MG63 (cell line): ENCODE results near the gene SAT2. TPM values are rescaled to one million over a fixed set of nuclear protein-coding genes. Genes with fewer than 3 reads are reported as not detected.
"Not testable (repeated sequence)": the region's sequence is repeated elsewhere in the genome, so short reads cannot be mapped to it uniquely, and the experiment has no call there.

Experiments used
- DNase-seq: peaks from one replicate; pipeline ENCODE4 v3.0.0-alpha.2; 2020
- H3K27me3 ChIP-seq: fragments of 250-450 bp; sonication (Bioruptor Pico); 2 replicates; pipeline ENCODE4 v1.5.1; 2020; ENCODE audit warnings: mild to moderate bottlenecking, moderate library complexity
- H3K36me3 ChIP-seq: fragments of 250-450 bp; sonication (Bioruptor Pico); 2 replicates; pipeline ENCODE4 v1.5.1; 2020; ENCODE audit warnings: mild to moderate bottlenecking, moderate library complexity
- H3K4me3 ChIP-seq: fragments of 250-450 bp; sonication (Bioruptor Pico); 2 replicates; pipeline ENCODE4 v1.5.1; 2020; ENCODE audit warnings: mild to moderate bottlenecking, moderate library complexity
- H3K9me3 ChIP-seq: fragments of 250-450 bp; sonication (Bioruptor Pico); 2 replicates; pipeline ENCODE4 v1.5.1; 2020; ENCODE audit warnings: mild to moderate bottlenecking, moderate library complexity
- total RNA-seq: library from RNA; depleted of rRNA; stranded (reverse); fragments of >200 nt; shearing (Covaris generic); gene quantifications from 2 replicates; pipeline ENCODE4 v1.2.3, GENCODE V29; 2014; ENCODE audit warnings: low replicate concordance

The SAT2 gene
- total RNA-seq, 1 experiment from 2014 or later: 16.0 TPM

- DNase-seq: peak; percentile 96
- Histone ChIP-seq H3K4me3 (peak within 1 kb of the TSS; percentile 69), H3K36me3 (0 out of 2 replicates have a peak, but pooled peaks cover 8% of the 10 kb centered on the region), H3K27me3 (no peaks in the 10 kb centered on the region), H3K9me3 (no peaks in the 10 kb centered on the region)
Observed at GRCh38 chr17:7614425-7615264, 13.0 kb downstream of the SAT2 start, which contains the start of gene FXR2. FXR2 (minus strand) TSS chr17:7614897; CDS start chr17:7614532, 365 bp downstream.

GRCh38 chr17:7613769-7614424, 13.7 kb downstream of the SAT2 start:
- H3K9me3 ChIP-seq: no peaks in the 10 kb centered on the region
- DNase-seq: no peak
- H3K4me3 ChIP-seq: peak overlapping the region; percentile 69

DNA sequence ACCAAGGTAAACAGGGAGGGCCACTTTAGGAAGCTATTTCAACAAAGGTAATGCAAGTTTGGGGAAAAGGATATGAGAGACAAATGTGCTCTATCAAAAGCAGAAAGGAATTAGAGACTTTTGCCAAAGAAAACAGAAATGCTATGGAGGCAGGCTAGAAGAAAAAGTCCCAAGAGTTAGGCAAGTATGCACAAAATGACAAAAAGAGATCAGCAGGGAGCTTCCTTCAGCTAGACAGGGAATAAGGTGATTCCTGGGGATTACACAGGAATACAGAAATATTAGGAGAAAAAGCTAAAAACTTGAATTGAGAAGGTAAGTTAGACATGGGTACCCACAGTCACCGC, 15.4 kb downstream of the SAT2 start:
- no peak overlapping the region for H3K4me3 ChIP-seq
- DNase-seq: no peak

More at GRCh38 chr17:7613769-7614424, 13.7 kb downstream of the SAT2 start:
- peaks cover 8% of the 10 kb centered on the region; the same call in 1 of the 2 replicates for H3K36me3 ChIP-seq
- no peaks in the 10 kb centered on the region for H3K27me3 ChIP-seq

DNA sequence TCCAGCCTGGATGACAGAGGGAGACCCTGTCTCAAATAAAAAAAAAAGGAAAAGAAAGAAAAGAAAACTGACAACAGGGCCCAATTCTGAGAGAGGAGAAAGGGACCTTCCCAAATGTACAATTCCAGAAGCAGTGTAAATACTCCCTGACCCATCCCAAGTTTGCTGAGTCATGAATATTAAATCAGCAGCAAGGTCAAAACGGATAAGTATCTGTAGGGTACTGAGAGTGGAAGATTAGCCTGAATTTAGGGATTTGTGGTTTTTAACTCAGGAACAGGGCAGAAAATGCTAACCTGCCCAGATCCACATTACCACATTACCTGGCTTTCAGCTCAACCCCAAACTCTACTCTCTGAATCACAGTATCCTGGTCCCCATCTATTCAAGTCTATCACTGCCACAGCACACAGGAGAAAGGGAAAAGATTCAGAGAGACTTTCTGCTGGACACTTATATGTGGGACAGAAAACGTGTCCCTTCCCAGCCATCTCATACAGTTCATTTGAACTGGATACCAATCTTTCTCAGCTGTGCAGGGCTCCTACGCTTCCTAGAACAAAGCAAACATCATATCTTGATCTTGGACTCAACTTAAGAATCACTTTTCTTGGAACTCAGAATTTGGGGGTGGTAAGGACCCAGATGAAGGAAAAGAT, 15.9 kb downstream of the SAT2 start:
- DNase-seq: no peak
- H3K4me3 ChIP-seq: no peak overlapping the region
- no peaks in the 10 kb centered on the region for H3K9me3 ChIP-seq
- H3K27me3 ChIP-seq: no peaks in the 10 kb centered on the region
- H3K36me3 ChIP-seq: peaks cover 8% of the 10 kb centered on the region; the same call in 1 of the 2 replicates

More for the DNA sequence above, 15.4 kb downstream of the SAT2 start:
- Histone ChIP-seq H3K9me3 (no peaks in the 10 kb centered on the region), H3K27me3 (no peaks in the 10 kb centered on the region), H3K36me3 (peaks cover 8% of the 10 kb centered on the region; the same call in 1 of the 2 replicates)

DNA sequence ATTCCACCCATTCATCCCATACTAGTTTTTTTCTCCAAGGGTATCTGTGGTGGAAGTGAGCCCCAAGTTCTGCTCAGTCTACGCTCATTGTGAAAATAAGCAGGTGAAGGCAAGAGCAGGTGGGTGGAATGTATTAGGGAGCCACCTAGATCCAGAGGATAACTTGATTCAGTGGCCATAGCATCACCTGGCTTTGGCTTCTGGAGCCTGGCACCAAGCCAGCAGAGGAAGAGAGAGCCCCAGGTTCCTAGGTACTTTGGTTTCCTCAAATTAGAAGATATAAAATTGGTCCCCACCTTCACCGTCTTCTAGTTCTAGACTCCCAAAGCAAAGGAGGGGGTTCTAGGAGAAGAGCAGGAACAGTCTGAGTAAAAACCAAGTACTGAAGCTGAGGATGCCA, 17.0 kb downstream of the SAT2 start:
- Histone ChIP-seq H3K36me3 (peaks cover 8% of the 10 kb centered on the region), H3K4me3 (no peak overlapping the region), H3K9me3 (no peaks in the 10 kb centered on the region), H3K27me3 (no peaks in the 10 kb centered on the region)
- no peak for DNase-seq

DNA sequence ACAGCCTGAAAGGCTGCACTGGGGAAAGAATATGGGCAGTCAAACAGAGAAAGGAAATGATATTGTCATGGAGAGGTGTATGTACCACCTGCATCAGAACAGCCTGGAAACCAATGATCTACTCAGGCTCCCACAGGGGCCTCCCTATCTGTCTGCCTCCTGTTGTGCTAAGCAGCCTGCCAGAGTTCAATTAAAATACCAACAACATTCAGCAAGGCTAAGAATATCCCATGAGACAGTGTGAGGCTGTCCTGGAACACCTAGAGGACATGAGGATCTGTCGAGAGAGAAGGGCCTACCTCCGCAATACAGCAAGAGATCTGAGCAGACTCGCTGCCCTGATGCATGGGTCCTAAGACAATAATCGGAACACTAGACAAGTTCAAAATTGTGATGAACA, 21.3 kb downstream of the SAT2 start:
- Histone ChIP-seq H3K27me3 (no peaks in the 10 kb centered on the region), H3K4me3 (no peak overlapping the region), H3K9me3 (no peaks in the 10 kb centered on the region), H3K36me3 (peaks cover 8% of the 10 kb centered on the region)
- DNase-seq: no peak

DNA sequence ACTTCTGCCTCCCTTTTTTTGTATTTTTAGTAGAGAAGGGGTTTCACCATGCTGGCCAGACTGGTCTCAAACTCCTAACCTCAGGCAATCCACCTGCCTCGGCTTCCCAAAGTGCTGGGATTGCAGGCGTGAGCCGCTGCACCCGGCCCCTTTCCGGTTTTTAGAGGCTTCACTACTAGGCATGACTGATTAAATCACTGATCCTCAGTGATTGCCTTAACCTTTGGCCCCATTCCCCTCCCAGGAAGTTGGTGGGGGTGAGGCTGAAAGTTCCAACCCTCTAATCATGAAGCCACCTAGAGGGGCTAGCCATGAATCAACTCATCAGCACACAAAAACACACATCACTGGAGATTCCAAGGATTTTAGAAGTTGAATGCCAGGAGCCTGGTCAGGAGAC, 30.1 kb downstream of the SAT2 start:
- peaks cover 16% of the 10 kb centered on the region for H3K36me3 ChIP-seq
- not testable (repeated sequence) for H3K4me3 ChIP-seq, H3K27me3 ChIP-seq, H3K9me3 ChIP-seq, DNase-seq

DNA sequence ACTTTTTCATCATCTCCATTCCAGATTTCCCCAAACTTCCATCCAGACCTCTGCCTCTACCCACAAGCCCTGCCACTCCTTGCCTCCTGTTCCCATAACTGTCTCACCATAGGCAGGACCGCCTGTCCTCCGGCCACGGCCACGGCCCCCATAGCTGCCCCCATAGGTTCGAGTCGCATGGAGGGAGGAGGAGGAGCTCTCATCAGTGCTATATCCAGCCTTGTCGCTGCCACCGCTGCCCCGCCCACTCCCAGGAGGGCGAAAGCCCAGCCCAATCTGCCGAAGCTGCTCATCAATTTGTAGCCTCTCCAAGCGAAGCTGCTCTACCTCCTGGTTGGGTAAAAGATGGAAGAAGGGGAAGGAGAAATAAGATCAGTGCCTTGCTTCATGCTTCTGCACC, 34.3 kb downstream of the SAT2 start:
- Histone ChIP-seq H3K9me3 (no peaks in the 10 kb centered on the region), H3K4me3 (no peak overlapping the region), H3K36me3 (peaks cover 11% of the 10 kb centered on the region), H3K27me3 (no peaks in the 10 kb centered on the region)
- DNase-seq: no peak

DNA sequence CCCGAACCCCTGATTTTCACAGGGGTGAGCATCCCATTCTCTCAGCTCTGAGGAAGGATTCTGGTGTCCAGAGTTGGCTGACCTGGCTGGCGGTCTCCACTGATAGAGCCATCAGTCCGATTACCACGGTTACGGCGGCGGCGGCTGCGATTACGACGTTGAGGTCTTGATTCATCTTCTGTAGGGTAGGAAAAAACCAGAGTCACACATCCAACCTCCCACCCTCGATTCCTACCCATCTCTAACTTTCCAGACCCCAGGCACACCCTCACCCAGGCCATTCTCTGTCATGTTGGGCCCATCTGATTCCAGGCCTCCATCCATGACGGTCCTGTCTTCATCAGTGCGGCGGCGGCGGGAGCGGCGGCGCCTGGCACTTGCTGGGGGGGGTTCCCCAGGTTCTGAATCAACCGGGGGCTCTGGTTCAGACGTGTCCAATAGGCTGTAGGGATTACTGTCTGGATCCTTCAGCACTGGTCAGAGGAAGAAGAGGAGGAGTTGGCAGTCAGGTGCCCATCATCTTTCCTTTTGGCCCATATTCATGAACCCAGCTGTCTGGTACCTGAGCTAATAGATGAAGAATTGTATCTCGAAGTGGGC, 35.1 kb downstream of the SAT2 start:
- no peak for DNase-seq
- H3K36me3 ChIP-seq: peaks cover 13% of the 10 kb centered on the region

DNA sequence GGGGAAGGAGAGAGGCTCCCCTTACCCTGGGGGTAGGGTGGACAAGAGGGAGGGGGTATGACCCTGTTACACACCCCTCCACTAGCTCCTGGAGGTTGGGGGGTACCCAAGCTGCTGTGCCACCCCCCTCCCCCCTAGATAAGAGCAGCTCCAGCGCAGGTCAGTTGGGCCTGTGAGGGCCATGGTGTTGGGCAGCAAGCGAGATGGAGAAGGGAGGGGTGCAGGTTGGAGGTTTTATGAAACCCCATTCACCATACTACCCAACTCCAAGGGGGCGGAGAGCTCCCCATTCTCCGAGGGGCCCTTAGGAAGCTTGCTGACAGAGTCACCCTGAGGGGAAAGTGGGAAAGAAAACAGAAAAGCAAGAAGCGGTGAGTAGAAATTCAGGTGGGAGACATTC, 36.0 kb downstream of the SAT2 start:
- Histone ChIP-seq H3K36me3 (peaks cover 13% of the 10 kb centered on the region), H3K9me3 (no peaks in the 10 kb centered on the region), H3K27me3 (no peaks in the 10 kb centered on the region), H3K4me3 (no peak overlapping the region)
- DNase-seq: no peak

More for the DNA sequence above, 35.1 kb downstream of the SAT2 start:
- Histone ChIP-seq H3K9me3 (no peaks in the 10 kb centered on the region), H3K27me3 (no peaks in the 10 kb centered on the region), H3K4me3 (no peak overlapping the region)

GRCh38 chr17:7590743-7591142, 36.9 kb downstream of the SAT2 start:
- DNase-seq: peak; percentile 26
- H3K36me3 ChIP-seq: peaks cover 13% of the 10 kb centered on the region
- H3K4me3 ChIP-seq: no peak overlapping the region
- no peaks in the 10 kb centered on the region for H3K9me3 ChIP-seq
- H3K27me3 ChIP-seq: no peaks in the 10 kb centered on the region

DNA sequence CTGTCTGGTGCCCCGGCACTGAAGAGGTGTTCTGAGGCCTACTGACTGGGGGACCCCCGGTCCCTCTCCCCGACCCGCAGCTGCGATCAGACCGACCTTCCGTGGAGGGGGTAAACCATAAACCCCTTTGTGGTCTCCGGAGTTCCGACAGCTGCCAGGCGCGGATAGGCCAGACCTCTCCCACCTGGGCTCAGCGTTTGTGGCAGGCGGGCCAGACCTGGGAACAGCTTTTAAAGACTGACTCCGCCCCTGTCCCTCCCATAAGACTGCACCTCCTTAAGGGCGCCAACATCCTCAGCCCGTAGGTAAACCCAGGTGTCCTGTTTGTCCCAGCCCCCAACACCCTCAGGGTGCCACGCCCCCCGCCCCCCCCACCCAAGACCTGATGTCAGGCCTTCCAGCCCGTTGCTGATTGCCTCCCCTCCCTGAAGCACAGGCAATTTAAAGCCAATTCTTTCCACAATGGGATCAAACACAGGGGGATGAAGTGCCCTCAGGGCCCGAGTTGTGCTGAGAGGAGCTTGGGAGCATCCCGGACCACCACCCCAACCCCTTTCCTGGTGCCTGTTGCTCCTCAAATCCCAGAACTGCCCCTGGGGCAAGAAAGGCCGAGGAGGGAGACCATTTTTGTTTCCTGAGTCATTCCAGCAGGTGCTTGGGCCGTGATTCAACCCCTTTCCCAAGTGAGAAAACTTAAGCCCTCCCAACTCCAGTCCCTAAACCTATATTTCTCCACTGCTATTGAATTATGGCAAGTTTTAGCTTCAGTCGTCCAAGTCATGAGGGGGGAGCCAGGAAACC, 37.5 kb downstream of the SAT2 start, which contains the start of gene SOX15:
Gene SOX15 (minus strand): TSS at position 204 of the 801 bp plus-strand sequence. CDS start 418 bp downstream, outside the sequence.
- Histone ChIP-seq H3K36me3 (peaks cover 9% of the 10 kb centered on the region), H3K4me3 (no peak within 1 kb of the TSS), H3K27me3 (no peaks in the 10 kb centered on the region), H3K9me3 (no peaks in the 10 kb centered on the region)
- no peak for DNase-seq

DNA sequence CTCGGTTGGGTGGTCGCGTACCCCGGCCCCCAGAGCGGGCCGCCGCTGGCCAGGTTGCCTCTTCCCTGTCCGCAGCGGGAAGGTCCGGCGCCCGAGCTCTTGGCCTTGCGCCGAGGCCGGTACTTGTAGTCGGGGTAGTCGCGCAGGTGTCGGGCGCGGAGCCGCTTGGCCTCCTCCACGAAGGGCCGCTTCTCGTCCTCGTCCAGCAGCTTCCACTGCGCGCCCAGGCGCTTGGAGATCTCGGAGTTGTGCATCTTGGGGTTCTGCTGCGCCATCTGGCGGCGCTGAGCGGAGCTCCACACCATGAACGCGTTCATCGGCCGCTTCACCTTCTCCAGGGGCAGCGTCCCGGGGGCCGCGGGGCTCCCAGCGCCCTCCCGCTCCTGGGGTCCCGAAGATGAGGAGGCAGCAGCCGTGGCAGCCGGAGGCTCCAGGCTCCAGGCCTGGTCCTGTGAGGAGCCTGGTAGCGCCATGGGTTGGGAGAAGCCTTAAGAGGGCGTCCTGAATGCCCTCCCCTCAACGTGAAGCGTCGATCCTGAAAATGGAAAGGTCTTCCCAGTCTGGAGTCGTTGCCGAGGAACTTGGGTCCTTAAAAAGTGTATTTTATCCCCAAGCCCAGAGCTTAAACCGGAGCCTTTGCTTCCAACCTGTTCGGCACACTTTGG, 38.3 kb downstream of the SAT2 start:
- H3K27me3 ChIP-seq: no peaks in the 10 kb centered on the region
- H3K9me3 ChIP-seq: no peaks in the 10 kb centered on the region
- H3K4me3 ChIP-seq: no peak overlapping the region
- DNase-seq: no peak
- H3K36me3 ChIP-seq: peaks cover 6% of the 10 kb centered on the region

DNA sequence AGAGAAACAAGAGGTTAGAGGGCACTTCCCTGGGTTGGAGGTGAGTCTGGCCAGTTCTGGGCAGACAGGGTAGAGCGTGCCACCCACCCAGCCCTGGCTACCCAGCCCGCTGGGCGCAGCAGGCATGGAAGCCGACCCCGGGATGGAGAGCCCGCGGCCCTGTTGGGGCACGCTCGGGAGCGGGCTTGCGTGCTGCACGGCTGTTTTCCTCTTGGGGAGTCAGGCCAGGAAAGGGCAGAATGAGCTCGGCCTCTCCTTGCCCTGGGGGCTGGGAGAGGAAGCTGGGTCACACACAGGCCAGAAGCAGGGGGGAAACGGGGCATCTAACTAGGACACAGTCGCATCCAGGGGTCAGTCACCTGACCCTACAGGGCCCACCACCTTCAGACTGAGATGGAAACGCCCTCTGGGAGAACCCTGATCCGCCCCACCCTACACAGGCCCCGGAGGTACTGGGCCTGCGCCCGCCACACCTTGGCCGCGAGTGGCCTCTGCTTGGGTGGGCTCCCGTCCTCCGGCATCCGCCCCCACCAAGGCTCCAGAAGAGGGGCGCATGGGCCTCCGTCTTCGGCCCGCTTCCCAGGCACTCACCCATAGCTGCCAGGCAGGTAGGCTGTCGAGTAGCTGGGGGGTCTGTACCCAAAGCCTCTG, 38.9 kb downstream of the SAT2 start:
- H3K36me3 ChIP-seq: peaks cover 2% of the 10 kb centered on the region; the same call in 1 of the 2 replicates
- no peak for DNase-seq
- H3K4me3 ChIP-seq: no peak overlapping the region
- no peaks in the 10 kb centered on the region for H3K27me3 ChIP-seq
- no peaks in the 10 kb centered on the region for H3K9me3 ChIP-seq
